Ecto neural progenitor cell (in vitro differentiated cells): Measurements from ENCODE around the gene SAMD14.
A peak's percentile ranks its signal among the peaks of the same experiment; 100 is the strongest.

Experiments used
- DNase-seq: peaks from one replicate; pipeline ENCODE4 v3.0.0-alpha.2; 2018; ENCODE audit warnings: low spot score

Gene SAMD14

GRCh38 chr17:50111673-50112655, 18.0 kb downstream of the SAMD14 start:
- DNase-seq = peak; percentile 86

- no peak for DNase-seq
These were observed 19.2 kb downstream of the SAMD14 start for GRCh38 chr17:50110591-50111349.

GRCh38 chr17:50109785-50110184, 20.2 kb downstream of the SAMD14 start:
- no peak for DNase-seq

- DNase-seq = no peak
These were observed 20.8 kb downstream of the SAMD14 start for GRCh38 chr17:50109207-50109606.

GRCh38 chr17:50108556-50108955, 21.4 kb downstream of the SAMD14 start:
- no peak for DNase-seq

- no peak for DNase-seq
These were observed 22.1 kb downstream of the SAMD14 start for GRCh38 chr17:50107790-50108414.

- DNase-seq = no peak
These were observed 23.4 kb downstream of the SAMD14 start for GRCh38 chr17:50106393-50107131.

GRCh38 chr17:50105811-50106210, 24.1 kb downstream of the SAMD14 start:
- DNase-seq = no peak

GRCh38 chr17:50103941-50104340, 26.0 kb downstream of the SAMD14 start:
- DNase-seq = no peak

GRCh38 chr17:50103252-50103651, 26.7 kb downstream of the SAMD14 start:
- DNase-seq = no peak

GRCh38 chr17:50102164-50102991, 27.6 kb downstream of the SAMD14 start:
- DNase-seq = no peak

GRCh38 chr17:50101346-50102163, 28.4 kb downstream of the SAMD14 start:
- DNase-seq = no peak

GRCh38 chr17:50100921-50101345, 29.0 kb downstream of the SAMD14 start:
- DNase-seq = no peak

- no peak for DNase-seq
These were observed 29.5 kb downstream of the SAMD14 start for GRCh38 chr17:50100480-50100883.

- DNase-seq = no peak
These were observed 31.0 kb downstream of the SAMD14 start for GRCh38 chr17:50099003-50099402.

GRCh38 chr17:50098583-50098982, 31.4 kb downstream of the SAMD14 start:
- DNase-seq = no peak

- DNase-seq = no peak
These were observed 32.0 kb downstream of the SAMD14 start for GRCh38 chr17:50097926-50098325.

GRCh38 chr17:50097455-50097854, 32.5 kb downstream of the SAMD14 start:
- no peak for DNase-seq

- DNase-seq = no peak
These were observed 33.2 kb downstream of the SAMD14 start for GRCh38 chr17:50096758-50097157.

GRCh38 chr17:50096092-50096491, 33.9 kb downstream of the SAMD14 start:
- no peak for DNase-seq
